ENCODE results near the gene CAPN13.

Gene CAPN13

DNA sequence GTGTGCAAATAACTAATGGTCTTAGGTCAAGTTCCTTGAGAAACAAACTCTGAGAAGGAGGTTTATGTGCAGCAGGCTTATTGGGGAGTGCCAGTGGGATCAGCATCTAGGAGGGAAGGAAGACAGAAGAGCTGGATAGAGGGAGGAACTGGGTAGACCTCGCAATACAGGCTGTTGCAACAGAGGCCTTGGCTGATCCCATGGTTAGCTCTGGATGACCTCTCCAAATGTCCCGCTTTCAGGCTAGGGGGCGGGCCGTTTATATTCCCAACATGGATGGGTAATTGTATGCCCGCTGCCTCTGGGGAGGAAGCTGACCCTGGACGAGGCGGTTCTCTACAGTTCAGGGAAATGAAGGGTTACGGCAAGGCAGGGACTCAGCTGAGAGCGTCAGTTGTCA is 14.7 kb upstream of the CAPN13 start:
- TF ChIP-seq, protein P1, sequence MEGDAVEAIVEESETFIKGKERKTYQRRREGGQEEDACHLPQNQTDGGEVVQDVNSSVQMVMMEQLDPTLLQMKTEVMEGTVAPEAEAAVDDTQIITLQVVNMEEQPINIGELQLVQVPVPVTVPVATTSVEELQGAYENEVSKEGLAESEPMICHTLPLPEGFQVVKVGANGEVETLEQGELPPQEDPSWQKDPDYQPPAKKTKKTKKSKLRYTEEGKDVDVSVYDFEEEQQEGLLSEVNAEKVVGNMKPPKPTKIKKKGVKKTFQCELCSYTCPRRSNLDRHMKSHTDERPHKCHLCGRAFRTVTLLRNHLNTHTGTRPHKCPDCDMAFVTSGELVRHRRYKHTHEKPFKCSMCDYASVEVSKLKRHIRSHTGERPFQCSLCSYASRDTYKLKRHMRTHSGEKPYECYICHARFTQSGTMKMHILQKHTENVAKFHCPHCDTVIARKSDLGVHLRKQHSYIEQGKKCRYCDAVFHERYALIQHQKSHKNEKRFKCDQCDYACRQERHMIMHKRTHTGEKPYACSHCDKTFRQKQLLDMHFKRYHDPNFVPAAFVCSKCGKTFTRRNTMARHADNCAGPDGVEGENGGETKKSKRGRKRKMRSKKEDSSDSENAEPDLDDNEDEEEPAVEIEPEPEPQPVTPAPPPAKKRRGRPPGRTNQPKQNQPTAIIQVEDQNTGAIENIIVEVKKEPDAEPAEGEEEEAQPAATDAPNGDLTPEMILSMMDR (conservative IDR thresholded peaks at IDR 0.05; ENCODE audit: low read depth, low read length): no peak
- no peak for DNase-seq (ENCODE audit: low read depth)
- H3K4me3 ChIP-seq (ENCODE audit: low read depth, low read length): no peak overlapping the region

DNA sequence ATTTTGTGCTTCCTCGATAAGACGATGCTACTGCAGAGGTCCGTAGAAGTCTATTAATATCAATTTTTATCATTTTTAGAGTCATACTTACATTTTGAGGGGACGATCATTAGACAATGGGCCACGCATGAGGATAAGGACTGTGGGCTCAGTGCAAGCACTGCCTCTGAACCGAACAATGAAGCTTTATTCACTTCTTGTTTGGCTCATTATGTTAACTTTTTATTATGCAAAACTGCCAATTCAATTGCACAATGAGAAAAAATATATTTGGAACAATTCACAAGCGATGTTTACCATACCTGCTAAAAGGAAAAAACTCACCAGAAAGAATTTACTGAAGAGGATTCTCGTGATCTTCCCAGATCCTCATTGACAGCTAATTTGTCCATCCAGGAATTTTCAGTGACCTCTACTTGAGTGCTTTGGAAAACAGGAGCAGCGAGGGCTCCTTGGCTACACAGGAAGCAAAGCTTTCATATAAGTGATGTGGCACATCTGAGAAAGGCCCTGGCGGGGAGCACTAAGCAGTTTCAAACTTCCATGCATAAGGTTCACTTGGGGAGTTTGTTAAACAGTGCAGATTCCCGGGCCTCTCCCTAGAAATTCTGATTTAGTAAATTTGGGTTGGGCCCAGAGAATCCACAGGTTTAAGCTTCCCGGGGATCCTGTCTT is 13.3 kb upstream of the CAPN13 start:
- TF ChIP-seq, protein P1 (conservative IDR thresholded peaks at IDR 0.05; ENCODE audit: low read depth, low read length): no peak
- DNase-seq (ENCODE audit: low read depth): no peak
- no peak overlapping the region for H3K4me3 ChIP-seq (ENCODE audit: low read depth, low read length)

DNA sequence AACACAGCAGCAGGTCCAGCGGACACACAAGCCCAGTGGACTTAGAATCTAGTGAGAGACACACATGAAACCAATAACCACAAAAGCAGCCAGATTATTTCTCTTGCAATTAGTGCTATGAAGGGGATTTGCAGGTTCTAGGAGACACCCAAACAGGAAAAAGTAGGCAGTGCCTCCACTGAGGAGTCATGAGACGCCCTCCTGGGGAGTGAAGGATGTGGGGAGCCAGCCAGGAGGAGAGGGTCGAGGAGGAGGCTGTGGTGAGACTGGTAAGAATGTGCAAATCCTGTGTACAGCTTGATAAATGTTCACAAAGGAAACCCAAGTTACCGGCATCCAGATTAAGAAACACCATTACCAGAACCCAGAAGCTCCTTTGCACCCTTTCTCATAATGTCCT is 2.7 kb upstream of the CAPN13 start:
- DNase-seq (ENCODE audit: low read depth): no peak
- TF ChIP-seq, protein P1 (conservative IDR thresholded peaks at IDR 0.05; ENCODE audit: low read depth, low read length): no peak
- H3K4me3 ChIP-seq (ENCODE audit: low read depth, low read length): no peak overlapping the region

DNA sequence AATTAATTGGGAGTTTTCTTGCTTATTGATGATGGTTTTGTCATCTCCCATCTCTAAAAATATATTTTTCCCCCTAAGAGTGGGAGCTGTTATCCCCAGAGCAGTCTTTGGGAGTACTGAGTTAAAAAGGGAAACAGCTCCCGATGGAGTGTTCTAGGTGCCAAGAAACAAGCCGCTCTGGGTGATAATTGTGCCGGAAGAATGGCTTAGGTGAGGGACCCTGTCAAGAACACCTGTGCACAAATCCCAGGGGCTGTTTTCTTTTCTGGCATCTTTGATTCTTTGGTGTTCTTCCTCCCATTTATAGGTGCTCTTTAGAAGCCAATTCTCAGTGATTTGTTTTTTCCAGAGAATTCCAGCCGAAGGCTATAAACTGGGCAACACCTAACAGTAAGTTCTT is 1.4 kb upstream of the CAPN13 start:
- TF ChIP-seq, protein P1 (conservative IDR thresholded peaks at IDR 0.05; ENCODE audit: low read depth, low read length): no peak
- H3K4me3 ChIP-seq (ENCODE audit: low read depth, low read length): no peak overlapping the region
- DNase-seq (ENCODE audit: low read depth): no peak

DNA sequence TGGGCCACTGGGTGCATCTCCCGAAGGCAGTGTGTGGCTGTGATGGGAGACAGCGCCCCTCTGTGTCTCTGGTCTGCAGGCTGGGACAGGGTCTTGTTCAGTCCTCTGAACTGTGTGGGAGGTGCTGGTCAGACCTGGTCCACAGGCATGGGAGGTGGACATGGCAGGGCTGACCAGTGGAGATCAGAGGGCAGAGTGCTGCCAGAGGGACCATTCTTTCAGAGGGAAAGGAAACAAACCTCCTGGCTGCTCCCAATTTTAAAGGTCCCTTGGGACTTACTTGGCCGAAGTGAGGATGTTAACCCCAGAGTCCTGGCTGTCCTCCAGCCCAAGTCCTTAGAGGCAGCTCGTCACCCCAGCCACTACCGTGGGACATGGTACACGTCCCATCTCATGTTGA is 4.0 kb downstream of the CAPN13 start:
- TF ChIP-seq, protein P1 (conservative IDR thresholded peaks at IDR 0.05; ENCODE audit: low read depth, low read length): no peak
- DNase-seq (ENCODE audit: low read depth): no peak
- H3K4me3 ChIP-seq (ENCODE audit: low read depth, low read length): no peak overlapping the region

DNA sequence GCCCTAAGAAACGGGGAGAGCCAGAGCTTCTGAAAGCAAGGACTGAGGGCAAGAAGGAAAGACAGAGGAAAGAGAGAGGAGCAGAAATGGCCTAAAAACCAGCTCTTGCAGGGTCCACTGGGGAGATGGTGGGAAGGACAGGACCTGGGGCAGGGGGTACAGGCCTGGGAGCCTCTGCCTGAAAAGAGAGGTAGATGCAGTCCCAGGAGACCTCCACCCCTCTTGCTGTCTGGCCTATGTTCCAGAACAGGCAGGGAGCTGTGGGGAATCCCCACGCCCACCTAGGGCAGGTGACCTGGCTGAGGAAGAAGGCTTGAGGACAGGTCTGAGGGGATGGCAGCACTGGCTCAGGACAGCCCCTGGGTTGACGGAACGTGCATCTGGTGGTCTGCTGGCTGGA is 4.6 kb downstream of the CAPN13 start:
- no peak overlapping the region for H3K4me3 ChIP-seq (ENCODE audit: low read depth, low read length)
- DNase-seq (ENCODE audit: low read depth): no peak
- TF ChIP-seq, protein P1 (conservative IDR thresholded peaks at IDR 0.05; ENCODE audit: low read depth, low read length): no peak

DNA sequence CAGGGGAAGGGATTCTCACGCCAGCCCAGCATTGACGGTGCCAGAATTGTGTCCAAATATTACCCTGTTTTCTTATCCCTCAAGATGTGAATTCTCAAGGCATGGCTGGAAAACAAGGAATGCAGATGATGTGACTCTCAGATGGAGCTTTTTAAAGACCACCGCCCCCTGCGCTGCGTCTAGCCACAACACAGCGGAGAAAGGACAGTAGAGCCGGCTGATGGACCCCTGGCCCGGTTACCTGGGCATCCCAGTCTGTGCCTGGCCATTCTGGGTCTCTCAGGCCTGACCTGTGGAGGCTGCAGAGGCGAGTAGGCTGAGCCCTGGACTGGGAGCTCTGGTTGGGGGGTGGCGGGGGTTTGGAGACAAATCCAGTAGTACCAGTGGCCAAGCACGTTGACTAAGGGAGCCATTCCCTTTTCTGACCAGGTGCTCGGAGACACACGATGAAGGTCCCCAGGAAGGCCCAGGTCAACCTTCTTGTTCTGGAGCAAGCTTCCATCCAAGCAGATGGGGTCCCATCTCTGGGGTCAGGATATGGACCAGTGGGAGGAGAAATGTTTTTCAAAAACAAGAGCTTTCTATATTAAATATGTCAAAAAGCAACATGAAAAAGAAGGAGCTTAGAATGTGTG is 5.3 kb downstream of the CAPN13 start:
- H3K4me3 ChIP-seq (ENCODE audit: low read depth, low read length): no peak overlapping the region
- TF ChIP-seq, protein P1 (conservative IDR thresholded peaks at IDR 0.05; ENCODE audit: low read depth, low read length): no peak
- no peak for DNase-seq (ENCODE audit: low read depth)

Measured in choroid plexus epithelial cell (primary cell).